ENCODE measurements around the gene CPSF7.

- TF ChIP-seq, protein P1, sequence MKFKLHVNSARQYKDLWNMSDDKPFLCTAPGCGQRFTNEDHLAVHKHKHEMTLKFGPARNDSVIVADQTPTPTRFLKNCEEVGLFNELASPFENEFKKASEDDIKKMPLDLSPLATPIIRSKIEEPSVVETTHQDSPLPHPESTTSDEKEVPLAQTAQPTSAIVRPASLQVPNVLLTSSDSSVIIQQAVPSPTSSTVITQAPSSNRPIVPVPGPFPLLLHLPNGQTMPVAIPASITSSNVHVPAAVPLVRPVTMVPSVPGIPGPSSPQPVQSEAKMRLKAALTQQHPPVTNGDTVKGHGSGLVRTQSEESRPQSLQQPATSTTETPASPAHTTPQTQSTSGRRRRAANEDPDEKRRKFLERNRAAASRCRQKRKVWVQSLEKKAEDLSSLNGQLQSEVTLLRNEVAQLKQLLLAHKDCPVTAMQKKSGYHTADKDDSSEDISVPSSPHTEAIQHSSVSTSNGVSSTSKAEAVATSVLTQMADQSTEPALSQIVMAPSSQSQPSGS (tag by site-specific recombination; IDR thresholded peaks at IDR 0.05; ENCODE audit: low read depth), result no peak
- TF ChIP-seq, protein P2, sequence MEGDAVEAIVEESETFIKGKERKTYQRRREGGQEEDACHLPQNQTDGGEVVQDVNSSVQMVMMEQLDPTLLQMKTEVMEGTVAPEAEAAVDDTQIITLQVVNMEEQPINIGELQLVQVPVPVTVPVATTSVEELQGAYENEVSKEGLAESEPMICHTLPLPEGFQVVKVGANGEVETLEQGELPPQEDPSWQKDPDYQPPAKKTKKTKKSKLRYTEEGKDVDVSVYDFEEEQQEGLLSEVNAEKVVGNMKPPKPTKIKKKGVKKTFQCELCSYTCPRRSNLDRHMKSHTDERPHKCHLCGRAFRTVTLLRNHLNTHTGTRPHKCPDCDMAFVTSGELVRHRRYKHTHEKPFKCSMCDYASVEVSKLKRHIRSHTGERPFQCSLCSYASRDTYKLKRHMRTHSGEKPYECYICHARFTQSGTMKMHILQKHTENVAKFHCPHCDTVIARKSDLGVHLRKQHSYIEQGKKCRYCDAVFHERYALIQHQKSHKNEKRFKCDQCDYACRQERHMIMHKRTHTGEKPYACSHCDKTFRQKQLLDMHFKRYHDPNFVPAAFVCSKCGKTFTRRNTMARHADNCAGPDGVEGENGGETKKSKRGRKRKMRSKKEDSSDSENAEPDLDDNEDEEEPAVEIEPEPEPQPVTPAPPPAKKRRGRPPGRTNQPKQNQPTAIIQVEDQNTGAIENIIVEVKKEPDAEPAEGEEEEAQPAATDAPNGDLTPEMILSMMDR (tag by site-specific recombination; IDR thresholded peaks at IDR 0.05), result no peak
- TF ChIP-seq ZNF776 (tag by site-specific recombination; IDR thresholded peaks at IDR 0.05; ENCODE audit: borderline replicate concordance), result no peak
These were observed 38.2 kb upstream of the CPSF7 start for GRCh38 chr11:61468002-61468401.

All from HEK293 (cell line).